Measurements from ENCODE around the gene PIK3CA. TPM values are rescaled to one million over a fixed set of nuclear protein-coding genes. Genes with fewer than 3 reads are reported as not detected.
"Not testable (repeated sequence)": the region's sequence is repeated elsewhere in the genome, so short reads cannot be mapped to it uniquely, and the experiment has no call there.

The PIK3CA gene
- total and polyA plus RNA-seq, 2 experiments from 2014 or later: 5.1 to 13.4 TPM

DNA sequence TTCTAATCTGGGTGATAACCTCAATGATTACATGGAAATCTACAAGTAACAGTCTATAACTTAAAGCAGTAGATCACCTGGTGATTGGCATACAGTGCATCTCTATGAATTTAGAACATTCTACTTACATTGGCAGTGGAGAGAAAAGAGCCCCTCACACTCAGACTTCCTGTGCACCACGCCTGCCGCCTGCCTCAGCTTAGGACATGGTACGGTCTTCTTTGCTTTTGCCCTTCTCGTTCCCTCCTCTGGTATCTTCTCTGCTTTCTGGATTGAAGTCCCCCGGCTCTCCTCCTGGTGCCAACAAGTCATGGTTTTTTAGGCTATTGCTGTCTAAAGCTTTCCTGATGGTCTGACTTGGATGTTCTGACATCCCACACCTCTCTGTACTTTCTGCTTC is 110.7 kb downstream of the PIK3CA start (continued):
- TF ChIP-seq, protein P1, sequence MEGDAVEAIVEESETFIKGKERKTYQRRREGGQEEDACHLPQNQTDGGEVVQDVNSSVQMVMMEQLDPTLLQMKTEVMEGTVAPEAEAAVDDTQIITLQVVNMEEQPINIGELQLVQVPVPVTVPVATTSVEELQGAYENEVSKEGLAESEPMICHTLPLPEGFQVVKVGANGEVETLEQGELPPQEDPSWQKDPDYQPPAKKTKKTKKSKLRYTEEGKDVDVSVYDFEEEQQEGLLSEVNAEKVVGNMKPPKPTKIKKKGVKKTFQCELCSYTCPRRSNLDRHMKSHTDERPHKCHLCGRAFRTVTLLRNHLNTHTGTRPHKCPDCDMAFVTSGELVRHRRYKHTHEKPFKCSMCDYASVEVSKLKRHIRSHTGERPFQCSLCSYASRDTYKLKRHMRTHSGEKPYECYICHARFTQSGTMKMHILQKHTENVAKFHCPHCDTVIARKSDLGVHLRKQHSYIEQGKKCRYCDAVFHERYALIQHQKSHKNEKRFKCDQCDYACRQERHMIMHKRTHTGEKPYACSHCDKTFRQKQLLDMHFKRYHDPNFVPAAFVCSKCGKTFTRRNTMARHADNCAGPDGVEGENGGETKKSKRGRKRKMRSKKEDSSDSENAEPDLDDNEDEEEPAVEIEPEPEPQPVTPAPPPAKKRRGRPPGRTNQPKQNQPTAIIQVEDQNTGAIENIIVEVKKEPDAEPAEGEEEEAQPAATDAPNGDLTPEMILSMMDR (conservative IDR thresholded peaks at IDR 0.05; ENCODE audit: low read depth in 2 of 2): no peak
- no peak for TF ChIP-seq ZNF331 (CRISPR knock-in tag; IDR thresholded peaks at IDR 0.05; ENCODE audit: low read depth)

DNA sequence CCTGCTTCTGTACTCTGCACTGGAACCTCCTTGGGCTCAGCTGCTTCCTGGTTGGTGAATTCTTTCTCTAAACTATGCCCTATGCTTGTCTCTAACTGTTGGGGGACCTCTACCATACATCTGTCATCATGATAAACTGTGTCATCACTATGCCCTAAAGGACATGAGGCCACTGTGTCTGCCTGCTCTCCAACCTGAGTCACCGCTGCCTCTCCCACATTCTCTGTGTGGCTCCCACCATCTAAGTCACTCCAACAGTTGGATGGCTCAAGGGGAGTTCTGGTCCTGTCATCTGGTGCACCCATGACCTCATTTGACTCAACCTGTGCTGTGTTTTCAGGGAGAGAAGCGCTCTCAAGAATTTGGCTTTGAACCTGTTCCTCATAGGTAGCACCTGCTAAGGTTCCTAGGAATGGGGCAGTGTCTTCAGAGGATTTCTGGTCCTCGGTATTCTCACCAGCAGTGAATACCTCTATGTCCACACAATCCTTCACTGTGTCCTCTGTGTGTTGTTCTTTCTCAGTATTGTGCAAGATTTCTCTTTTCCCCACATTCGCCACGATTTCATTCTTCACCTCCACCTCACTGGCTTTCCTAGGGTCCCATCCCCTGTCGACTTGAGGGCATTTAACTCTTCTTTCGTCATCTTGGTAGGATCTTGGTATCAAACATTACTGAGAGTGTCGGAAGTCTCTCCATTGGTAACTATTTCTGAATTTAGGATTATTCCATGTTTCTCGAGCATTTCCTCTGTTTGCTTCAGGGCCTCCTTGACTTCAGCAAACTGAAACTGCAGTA is 112.0 kb downstream of the PIK3CA start:
- H4K20me1 ChIP-seq (replicated peaks; ENCODE audit: insufficient read depth); H3F3A ChIP-seq (replicated peaks; ENCODE audit: low read depth); H3K27me3 ChIP-seq (ENCODE audit: insufficient read depth); H3K4me1 Mint-ChIP-seq; H3K4me2 ChIP-seq; H3K27ac Mint-ChIP-seq; H3K79me2 ChIP-seq (replicated peaks; ENCODE audit: insufficient read depth); H3K27ac ChIP-seq (ENCODE audit: low read depth); H3K36me3 ChIP-seq (ENCODE audit: insufficient read depth); H3K4me1 ChIP-seq (ENCODE audit: insufficient read depth); H3K9me2 ChIP-seq (ENCODE audit: insufficient read depth); H2AFZ ChIP-seq; H3K4me3 ChIP-seq; DNase-seq (ENCODE audit: low spot score); ATAC-seq: not testable (repeated sequence)
- Mint-ChIP-seq H3K27me3 (ENCODE audit: insufficient read depth, low read depth, poor library complexity) (peaks cover 15% of the 10 kb centered on the region), H3K36me3 (ENCODE audit: low read depth) (peaks cover 19% of the 10 kb centered on the region), H3K4me3 (peak overlapping the region; percentile 61; the same call in 2 of the 3 replicates), H3K9me3 (peaks cover 23% of the 10 kb centered on the region)

DNA sequence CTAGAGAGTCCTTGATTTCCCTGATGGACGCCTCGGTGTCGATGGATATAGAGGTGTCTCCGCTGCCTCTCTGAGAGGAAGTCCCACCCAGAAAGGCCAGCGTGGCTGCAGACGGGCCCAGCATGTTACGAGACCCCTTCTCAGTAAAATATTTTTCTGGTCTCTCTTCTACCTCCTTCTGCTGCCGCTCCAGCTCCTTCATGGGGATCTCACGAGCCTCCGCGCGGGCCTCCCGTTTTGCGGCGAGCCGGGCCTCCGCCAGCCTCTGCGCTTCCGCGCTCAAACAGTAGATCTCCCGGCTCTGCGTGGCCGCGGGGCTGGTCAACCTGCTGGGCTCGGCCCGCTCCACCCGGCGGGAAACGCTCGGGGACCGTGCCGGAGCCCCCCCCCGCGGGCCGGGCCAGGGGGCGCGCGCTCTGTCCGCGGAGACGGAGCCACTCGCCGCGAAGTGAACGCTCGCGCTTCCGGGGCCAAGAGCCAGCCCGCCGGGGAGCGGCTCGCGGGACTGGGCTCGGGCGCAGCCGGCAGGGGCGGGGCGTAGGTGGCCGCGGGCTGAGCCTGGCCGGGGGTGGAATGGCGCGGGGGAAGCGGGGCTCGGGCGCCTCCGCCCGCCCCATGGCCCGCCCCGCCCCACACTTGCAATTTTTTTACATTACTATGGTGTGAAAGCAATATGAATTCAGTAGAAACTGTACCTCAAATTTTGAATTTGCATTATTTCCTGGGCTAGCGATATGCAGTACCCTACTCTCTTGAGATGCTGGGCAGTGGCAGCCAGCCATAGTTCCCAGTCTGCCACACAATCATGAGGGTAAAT is 113.0 kb downstream of the PIK3CA start:
- H3K27ac ChIP-seq (ENCODE audit: low read depth): no peak overlapping the region
- ATAC-seq: peak; percentile 99
- no peaks in the 10 kb centered on the region for H3K79me2 ChIP-seq (replicated peaks; ENCODE audit: insufficient read depth)
- H3K27me3 ChIP-seq (ENCODE audit: insufficient read depth): peaks cover 7% of the 10 kb centered on the region
- no peaks in the 10 kb centered on the region for H3K9me2 ChIP-seq (ENCODE audit: insufficient read depth)
- H3K4me1 ChIP-seq (ENCODE audit: insufficient read depth): no peaks in the 10 kb centered on the region
- H3K9me3 Mint-ChIP-seq: peaks cover 23% of the 10 kb centered on the region
- H3K4me3 ChIP-seq: peak overlapping the region; percentile 52
- H3K36me3 Mint-ChIP-seq (ENCODE audit: low read depth): peaks cover 19% of the 10 kb centered on the region
- H3K4me2 ChIP-seq: peak overlapping the region; percentile 63
- H3K27ac Mint-ChIP-seq: no peak overlapping the region
- peak overlapping the region; percentile 98 for H2AFZ ChIP-seq
- 0 out of 3 replicates have a peak, but pooled peaks cover 2% of the 10 kb centered on the region for H3K4me1 Mint-ChIP-seq
- peak; percentile 80 for DNase-seq (ENCODE audit: low spot score)
- TF ChIP-seq EZH2phosphoT487 (IDR thresholded peaks at IDR 0.05; ENCODE audit: unreplicated experiment) (no peak), POLR2AphosphoS5 (IDR thresholded peaks at IDR 0.05; ENCODE audit: low read depth) (peak; percentile 64), STAT1 (IDR thresholded peaks at IDR 0.05; ENCODE audit: unreplicated experiment) (no peak)
- TF ChIP-seq, protein P2, sequence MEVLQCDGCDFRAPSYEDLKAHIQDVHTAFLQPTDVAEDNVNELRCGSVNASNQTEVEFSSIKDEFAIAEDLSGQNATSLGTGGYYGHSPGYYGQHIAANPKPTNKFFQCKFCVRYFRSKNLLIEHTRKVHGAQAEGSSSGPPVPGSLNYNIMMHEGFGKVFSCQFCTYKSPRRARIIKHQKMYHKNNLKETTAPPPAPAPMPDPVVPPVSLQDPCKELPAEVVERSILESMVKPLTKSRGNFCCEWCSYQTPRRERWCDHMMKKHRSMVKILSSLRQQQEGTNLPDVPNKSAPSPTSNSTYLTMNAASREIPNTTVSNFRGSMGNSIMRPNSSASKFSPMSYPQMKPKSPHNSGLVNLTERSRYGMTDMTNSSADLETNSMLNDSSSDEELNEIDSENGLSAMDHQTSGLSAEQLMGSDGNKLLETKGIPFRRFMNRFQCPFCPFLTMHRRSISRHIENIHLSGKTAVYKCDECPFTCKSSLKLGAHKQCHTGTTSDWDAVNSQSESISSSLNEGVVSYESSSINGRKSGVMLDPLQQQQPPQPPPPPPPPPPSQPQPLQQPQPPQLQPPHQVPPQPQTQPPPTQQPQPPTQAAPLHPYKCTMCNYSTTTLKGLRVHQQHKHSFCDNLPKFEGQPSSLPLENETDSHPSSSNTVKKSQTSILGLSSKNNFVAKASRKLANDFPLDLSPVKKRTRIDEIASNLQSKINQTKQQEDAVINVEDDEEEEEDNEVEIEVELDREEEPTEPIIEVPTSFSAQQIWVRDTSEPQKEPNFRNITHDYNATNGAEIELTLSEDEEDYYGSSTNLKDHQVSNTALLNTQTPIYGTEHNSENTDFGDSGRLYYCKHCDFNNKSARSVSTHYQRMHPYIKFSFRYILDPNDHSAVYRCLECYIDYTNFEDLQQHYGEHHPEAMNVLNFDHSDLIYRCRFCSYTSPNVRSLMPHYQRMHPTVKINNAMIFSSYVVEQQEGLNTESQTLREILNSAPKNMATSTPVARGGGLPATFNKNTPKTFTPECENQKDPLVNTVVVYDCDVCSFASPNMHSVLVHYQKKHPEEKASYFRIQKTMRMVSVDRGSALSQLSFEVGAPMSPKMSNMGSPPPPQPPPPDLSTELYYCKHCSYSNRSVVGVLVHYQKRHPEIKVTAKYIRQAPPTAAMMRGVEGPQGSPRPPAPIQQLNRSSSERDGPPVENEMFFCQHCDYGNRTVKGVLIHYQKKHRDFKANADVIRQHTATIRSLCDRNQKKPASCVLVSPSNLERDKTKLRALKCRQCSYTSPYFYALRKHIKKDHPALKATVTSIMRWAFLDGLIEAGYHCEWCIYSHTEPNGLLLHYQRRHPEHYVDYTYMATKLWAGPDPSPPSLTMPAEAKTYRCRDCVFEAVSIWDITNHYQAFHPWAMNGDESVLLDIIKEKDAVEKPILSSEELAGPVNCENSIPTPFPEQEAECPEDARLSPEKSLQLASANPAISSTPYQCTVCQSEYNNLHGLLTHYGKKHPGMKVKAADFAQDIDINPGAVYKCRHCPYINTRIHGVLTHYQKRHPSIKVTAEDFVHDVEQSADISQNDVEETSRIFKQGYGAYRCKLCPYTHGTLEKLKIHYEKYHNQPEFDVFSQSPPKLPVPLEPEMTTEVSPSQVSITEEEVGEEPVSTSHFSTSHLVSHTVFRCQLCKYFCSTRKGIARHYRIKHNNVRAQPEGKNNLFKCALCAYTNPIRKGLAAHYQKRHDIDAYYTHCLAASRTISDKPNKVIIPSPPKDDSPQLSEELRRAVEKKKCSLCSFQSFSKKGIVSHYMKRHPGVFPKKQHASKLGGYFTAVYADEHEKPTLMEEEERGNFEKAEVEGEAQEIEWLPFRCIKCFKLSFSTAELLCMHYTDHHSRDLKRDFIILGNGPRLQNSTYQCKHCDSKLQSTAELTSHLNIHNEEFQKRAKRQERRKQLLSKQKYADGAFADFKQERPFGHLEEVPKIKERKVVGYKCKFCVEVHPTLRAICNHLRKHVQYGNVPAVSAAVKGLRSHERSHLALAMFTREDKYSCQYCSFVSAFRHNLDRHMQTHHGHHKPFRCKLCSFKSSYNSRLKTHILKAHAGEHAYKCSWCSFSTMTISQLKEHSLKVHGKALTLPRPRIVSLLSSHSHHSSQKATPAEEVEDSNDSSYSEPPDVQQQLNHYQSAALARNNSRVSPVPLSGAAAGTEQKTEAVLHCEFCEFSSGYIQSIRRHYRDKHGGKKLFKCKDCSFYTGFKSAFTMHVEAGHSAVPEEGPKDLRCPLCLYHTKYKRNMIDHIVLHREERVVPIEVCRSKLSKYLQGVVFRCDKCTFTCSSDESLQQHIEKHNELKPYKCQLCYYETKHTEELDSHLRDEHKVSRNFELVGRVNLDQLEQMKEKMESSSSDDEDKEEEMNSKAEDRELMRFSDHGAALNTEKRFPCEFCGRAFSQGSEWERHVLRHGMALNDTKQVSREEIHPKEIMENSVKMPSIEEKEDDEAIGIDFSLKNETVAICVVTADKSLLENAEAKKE (CRISPR knock-in tag; IDR thresholded peaks at IDR 0.05): peak; percentile 53; the same call in 1 of the 2 replicates
- H3K36me3 ChIP-seq (ENCODE audit: insufficient read depth): no peaks in the 10 kb centered on the region
- no peaks in the 10 kb centered on the region for H4K20me1 ChIP-seq (replicated peaks; ENCODE audit: insufficient read depth)
- H3K27me3 Mint-ChIP-seq (ENCODE audit: insufficient read depth, low read depth, poor library complexity): peaks cover 15% of the 10 kb centered on the region
- H3K4me3 Mint-ChIP-seq: peak overlapping the region; percentile 70
- H3F3A ChIP-seq (replicated peaks; ENCODE audit: low read depth): no peaks in the 10 kb centered on the region
